Lung (tissue), 16 donors: ENCODE results near the gene RNU7-1. TPM values are rescaled to one million over a fixed set of nuclear protein-coding genes. Genes with fewer than 3 reads are reported as not detected.

ENCODE experiments used
- ATAC-seq: fragments of 200-7000 bp; cut with Tn5 transposase; one replicate; pipeline ENCODE4 v1.9.1; 2020; ENCODE audit warnings: moderate number of reproducible peaks; ENCODE audit not compliant: insufficient read depth, low FRiP score
- DNase-seq, 3 donors: peaks; one replicate each; pipeline ENCODE4 v3.0.0-alpha.2; 2013 to 2017
- H3K27ac ChIP-seq, 2 donors: one replicate each; pipeline ENCODE4 v1.5.1; 2013; ENCODE audit warnings: mild to moderate bottlenecking in 2 of 2, moderate library complexity in 2 of 2, control low read depth in 1 of 2, inconsistent platforms in 1 of 2, low read depth in 1 of 2, low read length in 1 of 2
- H3K27me3 ChIP-seq, 3 donors: one replicate each; pipeline ENCODE4 v1.5.1; 2013; ENCODE audit warnings: low read length in 2 of 3; ENCODE audit not compliant: control insufficient read depth in 3 of 3, insufficient read depth in 3 of 3
- H3K36me3 ChIP-seq, 4 donors: one replicate each; pipeline ENCODE4 v1.5.1; 2013; ENCODE audit warnings: low read length in 4 of 4, mild to moderate bottlenecking in 1 of 4, moderate library complexity in 1 of 4; ENCODE audit not compliant: control insufficient read depth in 4 of 4, insufficient read depth in 4 of 4
- H3K4me1 ChIP-seq, 5 donors: one replicate each; pipeline ENCODE4 v1.5.1; 2013; ENCODE audit warnings: low read length in 5 of 5, mild to moderate bottlenecking in 2 of 5, moderate library complexity in 1 of 5; ENCODE audit not compliant: control insufficient read depth in 5 of 5, insufficient read depth in 5 of 5
- H3K4me3 ChIP-seq: one replicate; pipeline ENCODE4 v1.5.1; 2013; ENCODE audit warnings: mild to moderate bottlenecking, control low read depth, moderate library complexity
- H3K9ac ChIP-seq, 2 donors: one replicate each; pipeline ENCODE4 v1.5.1; 2013; ENCODE audit warnings: low read length in 2 of 2, control low read depth in 1 of 2; ENCODE audit not compliant: insufficient read depth in 1 of 2
- H3K9me3 ChIP-seq, 4 donors: one replicate each; pipeline ENCODE4 v1.5.1; 2013; ENCODE audit warnings: low read length in 3 of 4, mild to moderate bottlenecking in 1 of 4, moderate library complexity in 1 of 4; ENCODE audit not compliant: control insufficient read depth in 4 of 4, insufficient read depth in 3 of 4
- CTCF ChIP-seq: IDR thresholded peaks from 2 replicates; pipeline ENCODE4 v1.5.1; 2012; ENCODE audit warnings: mild to moderate bottlenecking; ENCODE audit errors: control extremely low read depth, extremely low read depth
- WGBS, 2 donors: extraction: QIAGEN DNeasy Blood & Tissue Kit; methylation state at CpG; one replicate each; pipeline ENCODE4 v1.1.7; 2013; 5-methylcytosine and 5-hydroxymethylcytosine counted together
- long read RNA-seq, 5 donors: transcript quantifications; one replicate each; lab custom pipeline, GENCODE V29; 2026
- polyA plus RNA-seq, 2 donors: library from polyadenylated mRNA; stranded (reverse); fragments of 200-250 nt; gene quantifications; one replicate each; pipeline ENCODE4 v1.2.1, GENCODE V29; 2013
- total RNA-seq, 2 donors: library from RNA; depleted of rRNA in 1 of 2; stranded (reverse); fragments of >200 nt in 1 of 2; gene quantifications; one replicate each; pipeline ENCODE4 v1.2.1, GENCODE V29; 2014 to 2021
- donor health status: control.
- donor health status: control.
- donor health status: Bipolar disorder and iron deficiency.
- donor health status: healthy.
- donor health status: DM: yes; HTN: yes; CAD: no.

Gene RNU7-1
- total RNA-seq: not detected
- polyA plus RNA-seq: not detected
- long read RNA-seq, donor 1, partial matches to known transcripts: 0 of 1 reads
- long read RNA-seq, donor 1, other reads (novel, unspliced or antisense): 0 of 1 reads
- long read RNA-seq, donor 2, partial matches to known transcripts: 0 of 1 reads
- long read RNA-seq, donor 2, other reads (novel, unspliced or antisense): 0 of 1 reads
- long read RNA-seq, donor 3, partial matches to known transcripts: 0 of 3 reads
- long read RNA-seq, donor 3, other reads (novel, unspliced or antisense): 0 of 3 reads
- long read RNA-seq, donor 4, partial matches to known transcripts: 0 of 3 reads
- long read RNA-seq, donor 4, other reads (novel, unspliced or antisense): 0 of 3 reads
- long read RNA-seq, donor 5, partial matches to known transcripts: 0 of 2 reads
- long read RNA-seq, donor 5, other reads (novel, unspliced or antisense): 0 of 2 reads

DNA sequence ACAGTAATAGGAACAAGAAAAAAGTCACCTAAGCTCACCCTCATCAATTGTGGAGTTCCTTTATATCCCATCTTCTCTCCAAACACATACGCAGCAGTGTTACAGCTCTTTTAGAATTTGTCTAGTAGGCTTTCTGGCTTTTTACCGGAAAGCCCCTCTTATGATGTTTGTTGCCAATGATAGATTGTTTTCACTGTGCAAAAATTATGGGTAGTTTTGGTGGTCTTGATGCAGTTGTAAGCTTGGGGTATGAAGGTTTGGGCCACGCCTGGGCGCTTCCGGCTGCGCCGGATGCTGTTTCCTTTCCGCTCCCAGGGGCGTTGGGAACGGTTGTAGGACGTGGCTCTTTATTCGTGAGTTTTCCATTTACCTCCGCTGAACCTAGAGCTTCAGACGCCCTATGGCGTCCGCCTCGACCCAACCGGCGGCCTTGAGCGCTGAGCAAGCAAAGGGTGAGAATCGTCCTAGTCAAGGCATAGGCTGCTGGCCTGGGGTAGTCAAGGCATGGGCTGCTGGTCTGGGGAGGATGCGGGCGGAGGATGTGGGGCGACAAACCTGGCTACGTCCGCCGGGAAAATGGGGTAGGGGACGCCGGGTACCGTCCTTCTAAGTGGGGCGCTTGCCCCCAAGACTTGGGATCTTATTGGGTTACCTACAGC, at the start of gene RNU7-1, which contains the start of gene C12orf57:
Gene RNU7-1, plus strand, starts transcription at position 95 of the 659 bp plus-strand sequence.
Gene C12orf57, plus strand, starts transcription at position 301 of the 659 bp plus-strand sequence. Its CDS starts 100 bp downstream, at position 401.
- peak within 1 kb of the TSS; percentile 72 to 96 for H3K9ac ChIP-seq
- H3K36me3 ChIP-seq: peaks cover 0 to 37% (median 20%) of the 10 kb centered on the region in 4 donors
- peak within 1 kb of the TSS; percentile 95 to 98 for H3K27ac ChIP-seq
- peaks cover 0 to 19% (median 10%) of the 10 kb centered on the region in 5 donors for H3K4me1 ChIP-seq
- peak; percentile 71 for ATAC-seq
- peak; percentile 90 to 98 (median 96) for DNase-seq
- H3K4me3 ChIP-seq: peak within 1 kb of the TSS; percentile 48
- 0% methylated on average over 31 of the region's 31 CpGs for WGBS, 2 donors
- no peak for TF ChIP-seq CTCF
- H3K27me3 ChIP-seq: no peaks in the 10 kb centered on the region
- H3K9me3 ChIP-seq: no peaks in the 10 kb centered on the region

DNA sequence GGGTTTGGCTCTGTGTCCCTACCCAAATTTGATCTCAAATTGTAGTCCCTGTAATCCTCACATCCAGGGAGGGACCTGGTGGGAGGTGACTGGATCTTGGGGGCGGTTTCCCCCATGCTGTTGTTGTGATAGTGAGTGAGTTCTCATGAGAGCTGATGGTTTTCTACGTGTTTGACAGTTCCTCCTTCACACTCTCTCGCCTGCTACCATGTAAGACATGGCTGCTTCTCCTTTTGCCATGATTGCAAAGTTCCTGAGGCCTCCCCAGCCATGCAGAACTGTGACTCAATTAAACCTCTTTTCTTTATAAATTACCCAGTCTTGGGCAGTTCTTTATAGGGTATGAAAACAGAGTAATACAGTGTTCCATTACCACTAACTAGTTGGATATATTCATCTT, 49.3 kb upstream of the RNU7-1 start:
- no peak for DNase-seq
- H3K9me3 ChIP-seq: no peaks in the 10 kb centered on the region
- no peak overlapping the region for H3K4me3 ChIP-seq
- ATAC-seq: no peak
- no peak for TF ChIP-seq CTCF
- H3K27ac ChIP-seq: no peak overlapping the region
- H3K36me3 ChIP-seq: no peaks in the 10 kb centered on the region
- no peaks in the 10 kb centered on the region for H3K27me3 ChIP-seq
- H3K4me1 ChIP-seq: peaks cover 0 to 11% (median 2%) of the 10 kb centered on the region in 5 donors
- H3K9ac ChIP-seq: no peak overlapping the region
- WGBS, 2 donors: 58 to 78% methylated on average over 3 of the region's 3 CpGs

- Histone ChIP-seq H3K27ac (no peak overlapping the region), H3K9me3 (no peaks in the 10 kb centered on the region), H3K27me3 (no peaks in the 10 kb centered on the region), H3K4me1 (peaks cover 0 to 6% (median 0%) of the 10 kb centered on the region in 5 donors), H3K36me3 (no peaks in the 10 kb centered on the region), H3K9ac (no peak overlapping the region), H3K4me3 (no peak overlapping the region)
- DNase-seq (no peak), ATAC-seq (no peak)
- no peak for TF ChIP-seq CTCF
- 85 to 88% methylated on average over 6 of the region's 6 CpGs for WGBS, 2 donors
Measured at GRCh38 chr12:6896846-6897435, 46.7 kb upstream of the RNU7-1 start.
